ENCODE measurements around the gene SRSF2.

SRSF2 gene

DNA sequence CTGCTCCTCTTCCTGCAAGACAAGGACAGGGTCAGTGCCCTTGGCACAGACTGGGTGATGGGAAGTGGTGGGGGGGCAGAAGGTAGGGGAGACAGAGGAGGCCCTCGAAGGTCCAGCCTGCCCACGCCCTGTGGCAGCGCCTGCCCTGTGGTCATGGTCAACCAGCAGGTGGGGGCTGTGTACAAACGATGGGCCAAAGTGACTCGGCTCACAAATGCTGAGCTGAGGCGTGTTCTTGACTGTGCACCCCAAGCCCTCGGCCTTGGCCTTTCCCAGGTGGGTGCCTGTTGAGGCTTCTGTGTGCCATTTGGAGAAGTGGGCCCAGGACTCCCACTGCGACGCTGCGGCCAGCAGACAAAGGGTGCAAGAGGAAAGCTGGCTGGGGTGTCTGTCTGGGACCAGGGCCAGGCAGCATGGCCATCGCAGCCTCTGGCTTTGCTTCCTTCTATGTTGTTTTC, 48.9 kb downstream of the SRSF2 start:
- DNase-seq (ENCODE audit: low spot score): no peak
- TF ChIP-seq, protein P1, sequence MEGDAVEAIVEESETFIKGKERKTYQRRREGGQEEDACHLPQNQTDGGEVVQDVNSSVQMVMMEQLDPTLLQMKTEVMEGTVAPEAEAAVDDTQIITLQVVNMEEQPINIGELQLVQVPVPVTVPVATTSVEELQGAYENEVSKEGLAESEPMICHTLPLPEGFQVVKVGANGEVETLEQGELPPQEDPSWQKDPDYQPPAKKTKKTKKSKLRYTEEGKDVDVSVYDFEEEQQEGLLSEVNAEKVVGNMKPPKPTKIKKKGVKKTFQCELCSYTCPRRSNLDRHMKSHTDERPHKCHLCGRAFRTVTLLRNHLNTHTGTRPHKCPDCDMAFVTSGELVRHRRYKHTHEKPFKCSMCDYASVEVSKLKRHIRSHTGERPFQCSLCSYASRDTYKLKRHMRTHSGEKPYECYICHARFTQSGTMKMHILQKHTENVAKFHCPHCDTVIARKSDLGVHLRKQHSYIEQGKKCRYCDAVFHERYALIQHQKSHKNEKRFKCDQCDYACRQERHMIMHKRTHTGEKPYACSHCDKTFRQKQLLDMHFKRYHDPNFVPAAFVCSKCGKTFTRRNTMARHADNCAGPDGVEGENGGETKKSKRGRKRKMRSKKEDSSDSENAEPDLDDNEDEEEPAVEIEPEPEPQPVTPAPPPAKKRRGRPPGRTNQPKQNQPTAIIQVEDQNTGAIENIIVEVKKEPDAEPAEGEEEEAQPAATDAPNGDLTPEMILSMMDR (conservative IDR thresholded peaks at IDR 0.05; ENCODE audit: low read depth): no peak
- CTCF ChIA-PET: no interaction called here
- POLR2A ChIA-PET (ENCODE audit: low non-redundant PET): no interaction called here
- H3K27ac ChIP-seq: peak overlapping the region; percentile 64

DNA sequence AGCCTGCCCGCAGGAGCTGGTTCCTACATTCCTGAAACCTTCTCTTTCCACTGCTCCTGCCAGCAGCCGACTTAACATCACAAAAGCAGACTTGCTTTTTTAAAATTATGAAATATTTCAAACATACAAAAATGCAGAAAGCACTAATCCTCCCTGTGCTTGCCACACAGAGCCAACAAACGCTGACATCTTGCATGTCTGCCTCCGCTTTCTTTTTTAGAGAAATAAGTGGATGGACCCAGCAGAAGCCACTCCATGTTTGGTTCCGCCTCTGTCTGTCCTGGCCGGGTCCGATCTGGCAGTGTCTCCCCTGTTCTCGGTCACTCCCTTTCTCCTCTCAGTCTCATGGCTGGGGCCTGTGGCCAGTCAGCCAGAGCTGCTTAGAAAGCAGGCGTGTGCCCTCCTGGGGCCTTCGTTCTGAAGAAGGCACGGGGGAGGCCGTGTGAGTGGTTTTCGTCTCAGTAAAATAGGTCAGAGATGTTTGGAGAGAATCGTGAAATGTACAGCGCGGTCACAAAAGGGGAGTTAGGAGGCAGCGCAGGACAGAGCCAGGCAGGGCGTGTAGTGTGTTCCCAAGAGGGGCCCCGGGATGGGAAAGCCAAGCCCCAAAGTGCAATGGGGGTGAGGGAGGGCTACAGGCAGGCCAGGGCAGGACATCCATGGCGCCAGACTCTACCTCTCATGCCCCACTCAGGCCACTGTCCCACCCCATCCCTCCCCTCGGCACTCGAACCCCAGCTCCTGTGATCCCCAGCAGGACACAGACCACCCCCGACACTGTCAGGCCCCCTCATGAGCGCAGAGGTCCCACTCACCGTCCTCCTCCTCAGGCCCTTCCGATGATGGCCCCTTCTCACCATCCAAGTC, 49.6 kb downstream of the SRSF2 start:
- no peak for DNase-seq (ENCODE audit: low spot score)
- ChIA-PET POLR2A (ENCODE audit: low non-redundant PET) (no interaction called here), CTCF (interaction anchor here (0.5 kb wide), 1 partner anchor 37 kb away, joined by 4 read pairs; no protein-coding TSS in a partner anchor)
- TF ChIP-seq, protein P1 (conservative IDR thresholded peaks at IDR 0.05; ENCODE audit: low read depth): no peak
- H3K27ac ChIP-seq: peak overlapping the region; percentile 64

DNA sequence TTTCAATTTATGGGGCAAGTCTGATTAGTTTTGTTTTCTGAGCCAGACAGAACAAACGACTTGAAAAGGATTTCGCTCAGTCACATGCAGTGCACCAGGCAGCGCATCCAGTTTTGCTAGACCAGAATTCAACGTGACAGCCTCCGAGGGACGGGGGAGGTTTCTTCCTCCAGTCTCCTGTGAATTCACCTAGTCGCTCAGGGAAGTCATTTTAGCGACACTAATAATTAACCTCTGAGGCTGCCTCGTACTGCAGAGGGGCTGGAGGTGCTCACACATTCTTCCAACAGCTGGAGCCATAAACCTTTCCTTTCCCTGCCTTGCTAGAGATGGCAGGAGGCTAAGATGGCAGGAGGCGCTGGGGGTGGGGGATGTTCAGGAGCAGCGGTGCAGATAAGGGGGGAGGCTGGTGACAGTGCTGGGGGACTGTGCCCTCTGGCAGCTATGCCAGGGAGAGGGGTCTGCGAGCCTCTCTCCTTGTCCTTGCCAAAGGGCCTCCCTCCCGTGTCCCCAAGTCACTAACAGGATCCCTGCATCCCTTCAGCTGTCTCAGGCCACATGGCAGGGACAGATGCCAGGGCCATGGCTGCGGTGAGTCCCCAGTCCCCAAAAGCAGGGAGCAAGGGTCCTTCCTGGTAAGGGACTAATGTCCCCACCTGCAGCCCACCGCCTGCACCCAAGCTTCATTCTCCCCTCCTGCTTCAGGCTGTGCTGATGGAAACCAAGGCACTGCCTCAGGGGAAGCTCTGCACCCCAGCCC, 50.4 kb downstream of the SRSF2 start:
- DNase-seq (ENCODE audit: low spot score): no peak
- ChIA-PET POLR2A (ENCODE audit: low non-redundant PET) (no interaction called here), CTCF (interaction anchor here (0.5 to 0.7 kb wide), 2 partner anchors 28 to 37 kb away, joined by 4 read pairs; no protein-coding TSS in a partner anchor)
- peak overlapping the region; percentile 64 for H3K27ac ChIP-seq
- TF ChIP-seq, protein P1 (conservative IDR thresholded peaks at IDR 0.05; ENCODE audit: low read depth): no peak

DNA sequence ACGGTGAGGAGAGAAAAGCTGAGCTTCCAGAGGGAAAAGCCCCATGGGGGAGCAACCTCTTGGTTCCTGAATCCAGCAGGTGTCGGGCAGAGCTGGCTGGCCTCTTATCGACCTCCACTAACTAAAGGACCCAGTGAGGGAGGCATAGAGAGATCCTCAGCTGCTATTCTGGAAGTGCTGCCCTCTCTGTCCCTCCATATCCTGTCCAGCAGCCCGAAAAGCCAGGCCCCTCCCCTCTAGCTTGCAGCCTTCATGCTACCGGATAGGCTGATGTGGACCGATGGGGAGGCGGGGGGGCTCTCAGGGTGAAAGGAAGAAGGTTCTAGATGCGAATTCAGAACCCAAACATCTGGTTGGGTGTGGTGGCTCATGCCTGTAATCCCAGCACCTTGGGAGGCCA, 51.3 kb downstream of the SRSF2 start:
- TF ChIP-seq, protein P1 (conservative IDR thresholded peaks at IDR 0.05; ENCODE audit: low read depth): no peak
- no peak for DNase-seq (ENCODE audit: low spot score)
- peak overlapping the region; percentile 64; the same call in 1 of the 2 replicates for H3K27ac ChIP-seq
- ChIA-PET CTCF (no interaction called here), POLR2A (ENCODE audit: low non-redundant PET) (no interaction called here)

DNA sequence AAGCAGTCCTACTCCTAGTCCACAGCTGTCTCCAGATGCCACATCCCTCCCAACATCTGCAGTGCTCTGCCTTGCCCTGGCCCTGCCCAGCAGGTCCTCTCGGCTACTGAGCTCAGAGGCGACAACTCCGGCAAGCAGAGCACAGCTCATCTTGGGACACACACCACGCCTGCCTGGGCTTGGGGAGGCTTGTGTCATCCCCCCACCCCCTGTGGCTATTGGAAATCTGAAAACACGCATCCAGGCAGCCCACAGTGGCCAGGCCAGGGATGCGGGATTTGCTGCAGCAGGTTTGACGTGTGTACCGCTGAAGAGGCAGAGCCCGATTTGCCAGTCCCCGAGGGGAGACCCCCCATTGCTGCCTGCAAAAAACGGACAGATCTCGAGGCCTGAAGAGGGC, 51.8 kb downstream of the SRSF2 start:
- TF ChIP-seq, protein P1 (conservative IDR thresholded peaks at IDR 0.05; ENCODE audit: low read depth): no peak
- no peak for DNase-seq (ENCODE audit: low spot score)
- ChIA-PET CTCF (no interaction called here), POLR2A (ENCODE audit: low non-redundant PET) (no interaction called here)
- H3K27ac ChIP-seq: peak overlapping the region; percentile 64; the same call in 1 of the 2 replicates

- ChIA-PET POLR2A (ENCODE audit: low non-redundant PET) (no interaction called here), CTCF (interaction anchor here (0.6 kb wide), 1 partner anchor 963 kb away, joined by 3 read pairs; no protein-coding TSS in a partner anchor)
- TF ChIP-seq, protein P1 (conservative IDR thresholded peaks at IDR 0.05; ENCODE audit: low read depth): no peak
- no peak overlapping the region for H3K27ac ChIP-seq
- no peak for DNase-seq (ENCODE audit: low spot score)
Observed at GRCh38 chr17:76684756-76685155, 52.4 kb downstream of the SRSF2 start.
